ENCODE data around the gene EFHD2.
"Not testable (repeated sequence)": the region's sequence is repeated elsewhere in the genome, so short reads cannot be mapped to it uniquely, and the experiment has no call there.

Gene EFHD2

DNA sequence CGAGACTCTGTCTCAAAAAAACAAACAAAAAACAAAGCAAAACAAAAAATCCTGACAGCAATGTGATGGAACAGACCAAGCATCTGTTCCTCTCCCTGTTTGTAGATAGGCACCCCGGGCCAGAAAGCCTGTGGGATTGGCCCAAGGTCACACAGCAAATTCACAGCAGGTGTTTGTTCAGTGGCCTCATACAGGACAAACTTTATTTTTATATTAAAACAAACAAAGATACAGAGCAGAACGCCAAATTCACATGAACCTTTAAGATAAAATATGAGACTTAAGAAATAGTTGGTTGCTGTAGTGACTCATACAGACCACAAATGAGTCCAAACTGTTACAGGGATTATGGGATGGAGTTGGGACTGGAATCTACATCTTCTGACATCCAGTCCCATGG is 44.6 kb downstream of the EFHD2 start:
- TF ChIP-seq, protein P1, sequence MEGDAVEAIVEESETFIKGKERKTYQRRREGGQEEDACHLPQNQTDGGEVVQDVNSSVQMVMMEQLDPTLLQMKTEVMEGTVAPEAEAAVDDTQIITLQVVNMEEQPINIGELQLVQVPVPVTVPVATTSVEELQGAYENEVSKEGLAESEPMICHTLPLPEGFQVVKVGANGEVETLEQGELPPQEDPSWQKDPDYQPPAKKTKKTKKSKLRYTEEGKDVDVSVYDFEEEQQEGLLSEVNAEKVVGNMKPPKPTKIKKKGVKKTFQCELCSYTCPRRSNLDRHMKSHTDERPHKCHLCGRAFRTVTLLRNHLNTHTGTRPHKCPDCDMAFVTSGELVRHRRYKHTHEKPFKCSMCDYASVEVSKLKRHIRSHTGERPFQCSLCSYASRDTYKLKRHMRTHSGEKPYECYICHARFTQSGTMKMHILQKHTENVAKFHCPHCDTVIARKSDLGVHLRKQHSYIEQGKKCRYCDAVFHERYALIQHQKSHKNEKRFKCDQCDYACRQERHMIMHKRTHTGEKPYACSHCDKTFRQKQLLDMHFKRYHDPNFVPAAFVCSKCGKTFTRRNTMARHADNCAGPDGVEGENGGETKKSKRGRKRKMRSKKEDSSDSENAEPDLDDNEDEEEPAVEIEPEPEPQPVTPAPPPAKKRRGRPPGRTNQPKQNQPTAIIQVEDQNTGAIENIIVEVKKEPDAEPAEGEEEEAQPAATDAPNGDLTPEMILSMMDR (IDR thresholded peaks at IDR 0.05; ENCODE audit: control extremely low read depth, extremely low read depth, low read depth, missing control alignments): no peak
- no peak for DNase-seq (ENCODE audit: extremely low spot score)
- ChIA-PET POLR2A (no interaction called here), CTCF (no interaction called here)

GRCh38 chr1:15455522-15455921 is 45.8 kb downstream of the EFHD2 start:
- no peak for DNase-seq (ENCODE audit: extremely low spot score)
- TF ChIP-seq, protein P1 (IDR thresholded peaks at IDR 0.05; ENCODE audit: control extremely low read depth, extremely low read depth, low read depth, missing control alignments): no peak
- CTCF ChIA-PET: no interaction called here
- POLR2A ChIA-PET: no interaction called here

GRCh38 chr1:15456313-15456954 is 46.7 kb downstream of the EFHD2 start, which contains the start of gene CELA2A:
CELA2A (plus strand) TSS chr1:15456732; CDS start chr1:15456754, 22 bp downstream.
- no peak for DNase-seq (ENCODE audit: extremely low spot score)
- ChIA-PET CTCF (interaction anchor here (0.6 kb wide), 1 partner anchor 42 kb away, joined by 3 read pairs; no protein-coding TSS in a partner anchor), POLR2A (no interaction called here)
- TF ChIP-seq, protein P1 (IDR thresholded peaks at IDR 0.05; ENCODE audit: control extremely low read depth, extremely low read depth, low read depth, missing control alignments): no peak

- CTCF ChIA-PET: no interaction called here
- TF ChIP-seq, protein P1 (IDR thresholded peaks at IDR 0.05; ENCODE audit: control extremely low read depth, extremely low read depth, low read depth, missing control alignments): no peak
- POLR2A ChIA-PET: no interaction called here
- no peak for DNase-seq (ENCODE audit: extremely low spot score)
Measured at GRCh38 chr1:15457585-15457984, 47.9 kb downstream of the EFHD2 start.

DNA sequence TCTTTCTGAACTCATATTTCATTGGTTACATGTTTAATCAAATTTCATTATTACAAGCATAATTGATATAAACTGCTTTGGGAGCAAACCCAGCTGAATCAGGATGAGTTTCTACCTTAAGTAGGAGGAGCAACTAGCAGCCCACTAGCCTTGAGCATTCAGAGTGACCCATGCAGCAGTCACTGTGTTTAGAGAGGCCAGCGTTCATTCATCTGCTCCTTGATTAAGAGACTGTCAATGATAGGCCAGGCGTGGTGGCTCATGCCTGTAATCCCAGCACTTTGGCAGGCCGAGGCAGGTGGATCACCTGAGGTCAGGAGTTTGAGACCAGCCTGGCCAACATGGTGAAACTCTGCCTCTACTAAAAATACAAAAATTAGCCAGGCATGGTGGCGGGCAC is 48.7 kb downstream of the EFHD2 start:
- POLR2A ChIA-PET; CTCF ChIA-PET; DNase-seq (ENCODE audit: extremely low spot score): not testable (repeated sequence)

DNA sequence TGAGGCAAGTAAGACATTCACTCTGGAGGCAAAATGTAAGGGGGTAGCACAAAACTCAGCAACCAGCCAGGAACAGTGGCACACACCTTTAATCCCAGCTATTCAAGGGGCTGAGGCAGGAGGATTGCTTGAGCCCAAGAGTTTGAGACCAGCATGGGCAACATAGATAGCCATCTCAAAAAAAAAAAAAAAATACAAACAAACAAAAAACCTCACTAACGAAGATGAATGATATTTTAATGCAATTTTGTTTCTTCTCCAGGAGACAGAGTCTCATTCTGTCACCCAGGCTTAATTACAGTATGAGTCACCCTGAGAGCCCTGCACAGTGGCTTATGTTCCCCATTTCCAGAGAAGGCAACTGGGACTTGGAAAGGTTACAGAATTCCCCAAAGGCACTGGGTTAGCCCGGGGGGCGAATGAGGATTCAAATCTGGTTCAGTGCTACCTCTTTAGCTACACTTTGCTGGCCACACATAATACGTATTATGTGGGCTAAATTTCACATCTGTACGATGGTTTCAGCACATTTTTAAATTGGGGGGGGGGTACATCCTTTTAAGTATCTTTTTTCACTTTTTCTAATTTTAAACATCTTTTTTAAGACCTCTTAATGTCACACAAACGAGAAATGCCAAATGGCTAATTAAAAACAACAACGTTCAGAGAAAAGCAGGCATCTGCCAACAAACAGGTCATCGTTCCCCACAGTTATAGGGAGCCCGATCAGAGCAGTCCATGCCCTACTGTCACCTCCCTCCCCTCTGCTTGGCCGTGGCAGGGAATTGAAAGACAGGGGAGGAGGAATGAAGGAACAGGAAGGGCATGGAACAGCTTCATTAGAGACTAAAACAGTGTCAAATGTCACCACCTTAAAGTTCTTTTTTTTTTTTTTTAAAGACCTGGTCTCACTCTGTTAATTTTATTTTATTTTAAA is 50.4 kb downstream of the EFHD2 start:
- no peak for DNase-seq (ENCODE audit: extremely low spot score)
- TF ChIP-seq, protein P1 (IDR thresholded peaks at IDR 0.05; ENCODE audit: control extremely low read depth, extremely low read depth, low read depth, missing control alignments): no peak
- POLR2A ChIA-PET: interaction anchor here (0.6 kb wide), 1 partner anchor 290 kb away, joined by 3 read pairs; no protein-coding TSS in a partner anchor

DNA sequence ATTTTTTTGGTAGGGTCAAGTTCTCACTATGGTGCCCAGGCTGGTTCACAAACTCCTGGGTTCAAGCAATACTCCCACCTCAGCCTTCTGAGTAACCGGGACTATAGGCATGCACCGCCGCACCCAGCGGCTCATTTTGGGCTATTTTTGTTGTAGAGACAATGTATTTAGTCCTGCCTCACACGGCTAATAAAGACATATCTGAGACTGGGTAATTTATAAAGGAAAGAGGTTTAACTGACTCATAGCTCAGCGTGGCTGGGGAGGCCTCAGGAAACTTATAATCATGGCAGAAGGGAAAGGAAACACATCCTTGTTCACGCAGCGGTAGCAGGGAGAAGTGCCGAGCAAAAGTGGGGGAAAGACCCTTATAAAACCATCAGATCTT is 51.0 kb downstream of the EFHD2 start:
- ChIA-PET POLR2A (no interaction called here), CTCF (interaction anchor here (0.6 kb wide), 1 partner anchor 539 kb away, joined by 3 read pairs; no protein-coding TSS in a partner anchor)
- DNase-seq (ENCODE audit: extremely low spot score): no peak
- TF ChIP-seq, protein P1 (IDR thresholded peaks at IDR 0.05; ENCODE audit: control extremely low read depth, extremely low read depth, low read depth, missing control alignments): no peak

More for the DNA sequence above, 50.4 kb downstream of the EFHD2 start:
- CTCF ChIA-PET: no interaction called here

GRCh38 chr1:15463064-15463800 is 53.5 kb downstream of the EFHD2 start:
- POLR2A ChIA-PET; DNase-seq (ENCODE audit: extremely low spot score); CTCF ChIA-PET: not testable (repeated sequence)

DNA sequence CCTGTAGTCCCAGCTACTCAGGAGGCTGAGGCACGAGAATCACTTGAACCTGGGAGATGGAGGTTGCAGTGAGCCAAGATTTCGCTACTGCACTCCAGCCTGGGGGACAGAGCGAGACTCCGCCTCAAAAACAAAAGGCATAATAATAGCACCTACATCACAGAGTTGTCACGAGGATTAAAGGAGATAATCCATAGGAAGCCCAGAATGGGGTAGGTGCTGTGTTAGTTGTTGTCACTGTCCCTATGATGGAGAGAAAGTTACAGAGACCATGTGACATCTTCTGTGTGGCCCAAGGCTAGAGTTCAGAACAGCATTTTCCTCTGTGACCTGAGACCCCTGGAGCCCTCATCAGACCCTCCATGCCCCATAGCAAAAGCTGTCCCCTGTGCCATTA is 54.2 kb downstream of the EFHD2 start:
- CTCF ChIA-PET; POLR2A ChIA-PET; DNase-seq (ENCODE audit: extremely low spot score): not testable (repeated sequence)
